ENCODE results near the gene YBEY.

The YBEY gene

DNA sequence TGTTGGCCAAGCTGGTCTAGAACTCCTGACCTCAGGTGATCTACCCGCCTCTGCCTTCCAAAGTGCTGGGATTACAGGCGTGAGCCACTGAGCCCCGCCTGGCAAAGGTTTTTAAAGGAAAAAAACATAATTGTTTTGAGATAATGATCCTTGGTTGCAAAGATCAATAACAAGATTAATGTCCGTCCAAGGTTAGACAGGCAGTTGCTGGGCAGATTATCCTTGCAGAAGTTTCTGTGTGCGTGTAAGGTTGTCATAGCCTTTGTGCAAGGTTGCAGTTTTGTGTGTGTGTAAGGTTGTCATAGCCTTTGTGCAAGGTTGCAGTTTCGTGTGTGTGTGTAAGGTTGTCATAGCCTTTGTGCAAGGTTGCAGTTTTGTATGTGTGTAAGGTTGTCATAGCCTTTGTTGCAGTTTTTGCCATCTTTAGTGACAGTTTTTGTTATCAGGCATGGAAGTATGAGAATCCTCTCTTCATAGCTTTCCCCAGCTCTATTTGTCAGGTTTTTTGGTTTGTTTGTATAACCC is 3.6 kb downstream of the YBEY start:
- H3K9ac ChIP-seq (ENCODE audit: low read depth, low read length, poor library complexity, severe bottlenecking), result no peak overlapping the region
- no peak overlapping the region for H2AFZ ChIP-seq (ENCODE audit: low read length)
- H3K4me2 ChIP-seq (ENCODE audit: low read depth, low read length, poor library complexity, severe bottlenecking), result no peak overlapping the region
- H3F3A ChIP-seq (ENCODE audit: low read depth), result 0 out of 2 replicates have a peak, but pooled peaks cover 2% of the 10 kb centered on the region
- peaks cover 24% of the 10 kb centered on the region for H3K4me1 ChIP-seq (ENCODE audit: insufficient read depth, low read length, poor library complexity, severe bottlenecking)
- H3K9me3 ChIP-seq (ENCODE audit: insufficient read depth, low read depth, low read length), result no peaks in the 10 kb centered on the region
- no peak overlapping the region for H3K4me3 ChIP-seq (ENCODE audit: low read length, poor library complexity, severe bottlenecking)
- TF ChIP-seq CTCF (conservative IDR thresholded peaks at IDR 0.05; ENCODE audit: low read length), result no peak
- no peak for TF ChIP-seq EZH2phosphoT487 (IDR thresholded peaks at IDR 0.05; ENCODE audit: borderline replicate concordance)
- H3K9me2 ChIP-seq (replicated peaks; ENCODE audit: low read depth, low read length), result no peaks in the 10 kb centered on the region
- H3K36me3 ChIP-seq (ENCODE audit: insufficient read depth, low read length), result no peaks in the 10 kb centered on the region
- peaks cover 9% of the 10 kb centered on the region for H4K20me1 ChIP-seq (ENCODE audit: insufficient read depth, low read length, poor library complexity, severe bottlenecking)
- no peaks in the 10 kb centered on the region for H3K27me3 ChIP-seq (ENCODE audit: insufficient read depth, low read length, poor library complexity, severe bottlenecking)
- H3K79me2 ChIP-seq (ENCODE audit: insufficient read depth, low read length), result peaks cover 16% of the 10 kb centered on the region

DNA sequence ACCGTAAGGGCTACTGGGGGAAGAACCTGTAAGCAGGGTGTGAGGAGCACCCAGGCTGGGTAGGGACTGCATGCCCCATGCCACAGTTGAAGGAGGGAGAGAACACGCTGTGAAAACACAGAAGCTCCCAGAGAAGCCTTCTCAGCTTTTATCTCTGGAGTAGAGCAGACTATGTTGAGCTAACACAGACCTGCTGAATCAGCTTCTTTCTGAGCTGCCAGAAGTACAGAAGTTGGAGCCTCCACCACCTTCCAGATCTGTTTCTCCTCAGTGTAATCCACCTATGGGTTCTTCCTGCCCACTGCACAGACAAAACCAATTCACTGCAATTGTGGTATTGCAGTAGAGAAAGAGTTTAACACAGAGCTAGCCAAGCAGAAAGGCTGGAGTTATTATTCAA is 5.4 kb downstream of the YBEY start:
- H2AFZ ChIP-seq (ENCODE audit: low read length), result no peak overlapping the region
- no peaks in the 10 kb centered on the region for H3K9me2 ChIP-seq (replicated peaks; ENCODE audit: low read depth, low read length)
- TF ChIP-seq EZH2phosphoT487 (IDR thresholded peaks at IDR 0.05; ENCODE audit: borderline replicate concordance), result no peak
- TF ChIP-seq CTCF (conservative IDR thresholded peaks at IDR 0.05; ENCODE audit: low read length), result no peak
- H3K9ac ChIP-seq (ENCODE audit: low read depth, low read length, poor library complexity, severe bottlenecking), result no peak overlapping the region
- H3K4me3 ChIP-seq (ENCODE audit: low read length, poor library complexity, severe bottlenecking), result no peak overlapping the region
- peaks cover 6% of the 10 kb centered on the region; the same call in 1 of the 2 replicates for H3K79me2 ChIP-seq (ENCODE audit: insufficient read depth, low read length)
- no peaks in the 10 kb centered on the region for H4K20me1 ChIP-seq (ENCODE audit: insufficient read depth, low read length, poor library complexity, severe bottlenecking)
- no peaks in the 10 kb centered on the region for H3K9me3 ChIP-seq (ENCODE audit: insufficient read depth, low read depth, low read length)
- peak overlapping the region; percentile 7 for H3K4me2 ChIP-seq (ENCODE audit: low read depth, low read length, poor library complexity, severe bottlenecking)
- H3K27me3 ChIP-seq (ENCODE audit: insufficient read depth, low read length, poor library complexity, severe bottlenecking), result no peaks in the 10 kb centered on the region
- H3K4me1 ChIP-seq (ENCODE audit: insufficient read depth, low read length, poor library complexity, severe bottlenecking), result peaks cover 29% of the 10 kb centered on the region
- H3F3A ChIP-seq (ENCODE audit: low read depth), result 0 out of 2 replicates have a peak, but pooled peaks cover 2% of the 10 kb centered on the region
- H3K36me3 ChIP-seq (ENCODE audit: insufficient read depth, low read length), result no peaks in the 10 kb centered on the region

GRCh38 chr21:46294647-46295176 is 8.6 kb downstream of the YBEY start:
- TF ChIP-seq EZH2phosphoT487 (IDR thresholded peaks at IDR 0.05; ENCODE audit: borderline replicate concordance) (no peak), CTCF (conservative IDR thresholded peaks at IDR 0.05; ENCODE audit: low read length) (no peak)

More at GRCh38 chr21:46294647-46295176, 8.6 kb downstream of the YBEY start:
- Histone ChIP-seq H3K27me3 (ENCODE audit: insufficient read depth, low read length, poor library complexity, severe bottlenecking) (no peaks in the 10 kb centered on the region), H3K9ac (ENCODE audit: low read depth, low read length, poor library complexity, severe bottlenecking) (peak overlapping the region; percentile 44), H3K4me2 (ENCODE audit: low read depth, low read length, poor library complexity, severe bottlenecking) (peak overlapping the region; percentile 48), H3F3A (ENCODE audit: low read depth) (no peaks in the 10 kb centered on the region), H3K9me2 (replicated peaks; ENCODE audit: low read depth, low read length) (no peaks in the 10 kb centered on the region), H4K20me1 (ENCODE audit: insufficient read depth, low read length, poor library complexity, severe bottlenecking) (no peaks in the 10 kb centered on the region), H3K79me2 (ENCODE audit: insufficient read depth, low read length) (no peaks in the 10 kb centered on the region), H3K4me1 (ENCODE audit: insufficient read depth, low read length, poor library complexity, severe bottlenecking) (peaks cover 21% of the 10 kb centered on the region), H3K4me3 (ENCODE audit: low read length, poor library complexity, severe bottlenecking) (peak overlapping the region; percentile 49), H3K9me3 (ENCODE audit: insufficient read depth, low read depth, low read length) (no peaks in the 10 kb centered on the region), H3K36me3 (ENCODE audit: insufficient read depth, low read length) (peaks cover 7% of the 10 kb centered on the region; the same call in 1 of the 2 replicates), H2AFZ (ENCODE audit: low read length) (no peak overlapping the region)
